Activated T-helper 17 cell treated with anti-CD3 and anti-CD28 coated beads, Interleukin-2, amount 50 U/mL, for 72 hours (primary cell): ENCODE data around the gene RALGPS1. TPM values are rescaled to one million over a fixed set of nuclear protein-coding genes. Genes with fewer than 3 reads are reported as not detected.
A peak's percentile ranks its signal among the peaks of the same experiment; 100 is the strongest.
"Not testable (repeated sequence)": the region's sequence is repeated elsewhere in the genome, so short reads cannot be mapped to it uniquely, and the experiment has no call there.

ENCODE experiments used
- ATAC-seq: fragments of 150-1000 bp; cut with Tn5 transposase; replicated peaks from 2 replicates; pipeline ENCODE4 v1.10.0; 2021; ENCODE audit warnings: mild to moderate bottlenecking, moderate library complexity
- H3K27ac Mint-ChIP-seq: one replicate; pipeline ENCODE4 v1.8.0; 2022; ENCODE audit warnings: mixed read lengths
- H3K27me3 Mint-ChIP-seq: one replicate; pipeline ENCODE4 v1.8.0; 2022; ENCODE audit warnings: mixed read lengths
- H3K36me3 Mint-ChIP-seq: one replicate; pipeline ENCODE4 v1.8.0; 2022; ENCODE audit warnings: low read depth, mild to moderate bottlenecking, mixed read lengths
- H3K4me1 Mint-ChIP-seq: one replicate; pipeline ENCODE4 v1.8.0; 2022; ENCODE audit warnings: mixed read lengths
- H3K4me3 Mint-ChIP-seq: one replicate; pipeline ENCODE4 v1.8.0; 2022; ENCODE audit warnings: mild to moderate bottlenecking, mixed read lengths
- H3K9me3 Mint-ChIP-seq: one replicate; pipeline ENCODE4 v1.8.0; 2022; ENCODE audit warnings: mixed read lengths
- total RNA-seq, 2 donors: library from RNA; stranded (reverse); gene quantifications; one replicate each; pipeline ENCODE4 v1.2.3, GENCODE V29; 2022

RALGPS1 gene
- total RNA-seq, 2 donors from 2014 or later = 2.3 to 3.4 TPM

GRCh38 chr9:127007638-127008037 is 93.1 kb downstream of the RALGPS1 start:
- Mint-ChIP-seq H3K4me3 (no peak overlapping the region), H3K27ac (no peak overlapping the region), H3K4me1 (peaks cover 26% of the 10 kb centered on the region), H3K27me3 (peaks cover 10% of the 10 kb centered on the region), H3K9me3 (no peaks in the 10 kb centered on the region), H3K36me3 (no peaks in the 10 kb centered on the region)
- no peak for ATAC-seq

GRCh38 chr9:127008076-127008475 is 93.5 kb downstream of the RALGPS1 start:
- Mint-ChIP-seq H3K36me3 (no peaks in the 10 kb centered on the region), H3K4me3 (no peak overlapping the region), H3K4me1 (peaks cover 26% of the 10 kb centered on the region), H3K27ac (no peak overlapping the region), H3K27me3 (peaks cover 10% of the 10 kb centered on the region), H3K9me3 (no peaks in the 10 kb centered on the region)
- ATAC-seq = no peak

- H3K4me3 Mint-ChIP-seq = no peak overlapping the region
- H3K27me3 Mint-ChIP-seq = peaks cover 12% of the 10 kb centered on the region
- no peaks in the 10 kb centered on the region for H3K9me3 Mint-ChIP-seq
- no peaks in the 10 kb centered on the region for H3K36me3 Mint-ChIP-seq
- H3K27ac Mint-ChIP-seq = no peak overlapping the region
- H3K4me1 Mint-ChIP-seq = peaks cover 9% of the 10 kb centered on the region
- ATAC-seq = no peak
Measured at GRCh38 chr9:127011772-127012171, 97.2 kb downstream of the RALGPS1 start.

- no peaks in the 10 kb centered on the region for H3K36me3 Mint-ChIP-seq
- no peaks in the 10 kb centered on the region for H3K9me3 Mint-ChIP-seq
- no peak overlapping the region for H3K27ac Mint-ChIP-seq
- peaks cover 12% of the 10 kb centered on the region for H3K27me3 Mint-ChIP-seq
- peaks cover 8% of the 10 kb centered on the region for H3K4me1 Mint-ChIP-seq
- no peak for ATAC-seq
- H3K4me3 Mint-ChIP-seq = no peak overlapping the region
Measured at GRCh38 chr9:127012250-127012649, 97.7 kb downstream of the RALGPS1 start.

- Mint-ChIP-seq H3K9me3 (no peaks in the 10 kb centered on the region), H3K27ac (no peak overlapping the region), H3K4me3 (no peak overlapping the region), H3K36me3 (no peaks in the 10 kb centered on the region), H3K27me3 (peaks cover 9% of the 10 kb centered on the region), H3K4me1 (no peaks in the 10 kb centered on the region)
- peak; percentile 24 for ATAC-seq
Measured at GRCh38 chr9:127013597-127013996, 99.0 kb downstream of the RALGPS1 start.

- peaks cover 7% of the 10 kb centered on the region for H3K27me3 Mint-ChIP-seq
- H3K36me3 Mint-ChIP-seq = no peaks in the 10 kb centered on the region
Measured at GRCh38 chr9:127014216-127014909, 99.8 kb downstream of the RALGPS1 start.

GRCh38 chr9:127014910-127015540 is 100.4 kb downstream of the RALGPS1 start:
- H3K9me3 Mint-ChIP-seq = no peaks in the 10 kb centered on the region
- H3K36me3 Mint-ChIP-seq = no peaks in the 10 kb centered on the region
- H3K4me3 Mint-ChIP-seq = no peak overlapping the region
- H3K27me3 Mint-ChIP-seq = peaks cover 6% of the 10 kb centered on the region
- ATAC-seq = no peak
- no peaks in the 10 kb centered on the region for H3K4me1 Mint-ChIP-seq
- no peak overlapping the region for H3K27ac Mint-ChIP-seq

More at GRCh38 chr9:127014216-127014909, 99.8 kb downstream of the RALGPS1 start:
- no peaks in the 10 kb centered on the region for H3K9me3 Mint-ChIP-seq
- no peak overlapping the region for H3K4me3 Mint-ChIP-seq
- no peak overlapping the region for H3K27ac Mint-ChIP-seq
- ATAC-seq = no peak
- no peaks in the 10 kb centered on the region for H3K4me1 Mint-ChIP-seq

- H3K4me1 Mint-ChIP-seq = no peaks in the 10 kb centered on the region
- peaks cover 3% of the 10 kb centered on the region for H3K27me3 Mint-ChIP-seq
- no peaks in the 10 kb centered on the region for H3K9me3 Mint-ChIP-seq
- H3K27ac Mint-ChIP-seq = no peak overlapping the region
- ATAC-seq = no peak
- H3K36me3 Mint-ChIP-seq = no peaks in the 10 kb centered on the region
- H3K4me3 Mint-ChIP-seq = no peak overlapping the region
Measured at GRCh38 chr9:127015921-127016512, 101.4 kb downstream of the RALGPS1 start.

GRCh38 chr9:127017979-127018378 is 103.4 kb downstream of the RALGPS1 start:
- not testable (repeated sequence) for H3K36me3 Mint-ChIP-seq, H3K27me3 Mint-ChIP-seq, H3K4me3 Mint-ChIP-seq, H3K4me1 Mint-ChIP-seq, H3K9me3 Mint-ChIP-seq, H3K27ac Mint-ChIP-seq, ATAC-seq

- no peak overlapping the region for H3K27ac Mint-ChIP-seq
- H3K4me3 Mint-ChIP-seq = no peak overlapping the region
- H3K9me3 Mint-ChIP-seq = no peaks in the 10 kb centered on the region
- ATAC-seq = no peak
- peaks cover 6% of the 10 kb centered on the region for H3K4me1 Mint-ChIP-seq
- H3K36me3 Mint-ChIP-seq = no peaks in the 10 kb centered on the region
- H3K27me3 Mint-ChIP-seq = no peaks in the 10 kb centered on the region
Measured at GRCh38 chr9:127018935-127019334, 104.4 kb downstream of the RALGPS1 start.

- Mint-ChIP-seq H3K9me3 (no peaks in the 10 kb centered on the region), H3K4me3 (no peak overlapping the region), H3K27ac (no peak overlapping the region), H3K4me1 (peaks cover 6% of the 10 kb centered on the region), H3K27me3 (no peaks in the 10 kb centered on the region), H3K36me3 (no peaks in the 10 kb centered on the region)
- no peak for ATAC-seq
Measured at GRCh38 chr9:127020036-127020801, 105.6 kb downstream of the RALGPS1 start.

GRCh38 chr9:127020802-127021078 is 106.2 kb downstream of the RALGPS1 start:
- H3K27ac Mint-ChIP-seq = no peak overlapping the region

GRCh38 chr9:127021664-127022363 is 107.2 kb downstream of the RALGPS1 start:
- Mint-ChIP-seq H3K4me3 (no peak overlapping the region), H3K27me3 (no peaks in the 10 kb centered on the region)

More at GRCh38 chr9:127020802-127021078, 106.2 kb downstream of the RALGPS1 start:
- ATAC-seq = no peak
- no peaks in the 10 kb centered on the region for H3K36me3 Mint-ChIP-seq
- no peak overlapping the region for H3K4me3 Mint-ChIP-seq
- peaks cover 6% of the 10 kb centered on the region for H3K4me1 Mint-ChIP-seq
- no peaks in the 10 kb centered on the region for H3K27me3 Mint-ChIP-seq
- H3K9me3 Mint-ChIP-seq = no peaks in the 10 kb centered on the region

GRCh38 chr9:127022913-127023660 is 108.5 kb downstream of the RALGPS1 start:
- Mint-ChIP-seq H3K27ac (peak overlapping the region; percentile 7), H3K9me3 (no peaks in the 10 kb centered on the region), H3K4me1 (peaks cover 6% of the 10 kb centered on the region), H3K36me3 (no peaks in the 10 kb centered on the region), H3K4me3 (no peak overlapping the region), H3K27me3 (no peaks in the 10 kb centered on the region)
- no peak for ATAC-seq

More at GRCh38 chr9:127021664-127022363, 107.2 kb downstream of the RALGPS1 start:
- no peaks in the 10 kb centered on the region for H3K9me3 Mint-ChIP-seq
- H3K27ac Mint-ChIP-seq = no peak overlapping the region
- ATAC-seq = no peak
- H3K4me1 Mint-ChIP-seq = peaks cover 6% of the 10 kb centered on the region
- no peaks in the 10 kb centered on the region for H3K36me3 Mint-ChIP-seq
